Psoas muscle (tissue), 8 donors: ENCODE measurements around the gene BICD1. TPM values are rescaled to one million over a fixed set of nuclear protein-coding genes. Genes with fewer than 3 reads are reported as not detected.

Experiments used
- ATAC-seq, 4 donors: fragments of 200-7000 bp; cut with Tn5 transposase; one replicate each; pipeline ENCODE4 v1.9.1; 2020; ENCODE audit warnings: moderate library complexity in 3 of 4, mild to moderate bottlenecking in 2 of 4
- DNase-seq, 2 donors: peaks; one replicate each; pipeline ENCODE4 v3.0.0-alpha.2; 2020
- H3K27ac ChIP-seq: fragments of 200-600 bp; one replicate; pipeline ENCODE4 v1.8.0; 2022
- H3K27me3 ChIP-seq, 3 donors: fragments of 200-600 bp in 1 of 3; one replicate each; pipeline versions ENCODE4 v1.6.1 to v1.8.0; 2013 to 2022; ENCODE audit warnings: low read length in 2 of 3, mild to moderate bottlenecking in 2 of 3, moderate library complexity in 1 of 3; ENCODE audit not compliant: insufficient read depth in 3 of 3
- H3K36me3 ChIP-seq, 2 donors: fragments of 200-600 bp in 1 of 2; one replicate each; pipeline versions ENCODE4 v1.6.1 to v1.8.0; 2013 to 2022; ENCODE audit warnings: low read depth in 1 of 2, mild to moderate bottlenecking in 1 of 2, moderate library complexity in 1 of 2; ENCODE audit not compliant: insufficient read depth in 1 of 2
- H3K4me1 ChIP-seq: fragments of 200-600 bp; one replicate; pipeline ENCODE4 v1.8.0; 2022
- H3K4me3 ChIP-seq: fragments of 200-600 bp; one replicate; pipeline ENCODE4 v1.8.0; 2022; ENCODE audit warnings: mild to moderate bottlenecking
- H3K9me3 ChIP-seq: fragments of 200-600 bp; one replicate; pipeline ENCODE4 v1.8.0; 2022
- CTCF ChIP-seq: fragments of 200-600 bp; IDR thresholded peaks from one replicate; pipeline ENCODE4 v1.8.0; 2022; ENCODE audit warnings: antibody characterized with exemption
- WGBS, 3 donors: extraction: QIAGEN DNeasy Blood & Tissue Kit; methylation state at CpG; one replicate each; pipeline versions ENCODE4 v1.1.6 to v1.1.7; 2013; 5-methylcytosine and 5-hydroxymethylcytosine counted together
- intact Hi-C, 2 donors: fragments of 100-400 bp; cut with DNase I; formaldehyde crosslinking; loops; one replicate each; pipeline versions ENCODE4 v1.11.0 to v1.14.2; 2022
- polyA plus RNA-seq, 3 donors: library from polyadenylated mRNA; stranded (reverse); fragments of 200-250 nt; gene quantifications; one replicate each; pipeline ENCODE4 v1.2.3, GENCODE V29; 2013
- total RNA-seq, 4 donors: library from RNA; stranded (reverse); fragmentation: NEBNext Ultra II Directional in 2 of 4; extraction: Animal tissue kit (Norgen Biotek cat#: 25700) in 2 of 4; gene quantifications; one replicate each; pipeline versions ENCODE4 v1.2.1 to v1.2.4, GENCODE V29; 2021 to 2023
- donor health status: healthy with polysubstance abuse.
- donor health status: DM: no; HTN: no; CAD: no; lungs with moderate emphysema.
- donor health status: Bipolar disorder and iron deficiency.
- donor health status: healthy.
- donor health status: DM: yes; HTN: yes; CAD: no.
- donor health status: DM: no; HTN: no; CAD: no.
- donor health status: DM: no; HTN: no; CAD: no.
- donor health status: DM: yes; HTN: yes; CAD: no.

Gene BICD1
- total and polyA plus RNA-seq, 7 donors = 0.55 to 9.8 (median 2.8) TPM

GRCh38 chr12:32257695-32258496 is 151.2 kb downstream of the BICD1 start:
- Histone ChIP-seq H3K27ac (no peak overlapping the region), H3K4me3 (no peak overlapping the region), H3K9me3 (no peaks in the 10 kb centered on the region), H3K4me1 (no peaks in the 10 kb centered on the region), H3K36me3 (no peaks in the 10 kb centered on the region), H3K27me3 (no peaks in the 10 kb centered on the region)
- TF ChIP-seq CTCF = no peak
- intact Hi-C loops = no loop called here
- DNase-seq (no peak), ATAC-seq (no peak)
- WGBS, 3 donors = 88 to 96% (median 95%) methylated on average over 7 of the region's 7 CpGs

DNA sequence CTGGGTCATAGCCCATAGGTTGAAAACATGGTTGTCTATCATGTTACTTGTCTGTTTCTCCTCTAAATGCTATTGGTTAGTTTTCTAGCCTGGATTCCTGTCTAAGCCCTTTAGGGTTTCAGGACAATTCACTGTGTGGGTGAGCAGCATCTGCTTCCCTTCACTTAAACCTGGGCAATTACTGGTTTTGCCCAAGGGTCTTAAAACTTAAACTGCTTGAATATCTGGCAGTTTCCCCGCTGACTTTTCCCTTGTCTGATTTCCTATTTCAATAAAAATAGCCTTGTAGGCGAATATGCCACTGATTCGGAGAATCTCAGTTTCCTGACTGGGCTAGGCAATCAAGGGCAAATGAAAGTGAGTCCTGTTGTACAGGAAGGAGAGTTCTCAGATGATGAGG is 154.0 kb downstream of the BICD1 start:
- DNase-seq (no peak), ATAC-seq (no peak)
- Histone ChIP-seq H3K36me3 (no peaks in the 10 kb centered on the region), H3K4me1 (no peaks in the 10 kb centered on the region), H3K4me3 (no peak overlapping the region), H3K27ac (no peak overlapping the region), H3K27me3 (no peaks in the 10 kb centered on the region), H3K9me3 (no peaks in the 10 kb centered on the region)
- no peak for TF ChIP-seq CTCF
- intact Hi-C loops = no loop called here
- 51 to 78% (median 75%) methylated on average over 3 of the region's 3 CpGs for WGBS, 3 donors

DNA sequence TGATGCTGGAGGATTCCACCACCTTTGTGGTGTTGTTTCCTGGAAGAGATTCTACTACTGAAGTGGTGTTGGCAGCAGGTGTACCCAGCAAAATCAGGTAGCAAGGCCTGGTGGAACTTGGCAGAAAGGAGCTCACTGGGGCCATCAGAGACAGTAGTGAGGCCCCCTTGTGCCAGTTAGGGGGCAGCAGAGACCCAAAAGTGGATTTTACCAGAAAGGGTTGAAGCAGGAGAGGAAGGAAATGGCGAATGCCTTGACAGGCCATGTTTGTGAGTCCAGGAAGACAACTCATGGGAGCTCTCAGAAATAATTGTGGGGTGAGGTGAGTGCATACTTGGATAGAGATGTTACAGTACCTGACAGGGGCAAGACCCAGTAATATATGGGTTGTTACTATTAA is 155.0 kb downstream of the BICD1 start:
- Histone ChIP-seq H3K27me3 (no peaks in the 10 kb centered on the region), H3K36me3 (no peaks in the 10 kb centered on the region), H3K27ac (no peak overlapping the region), H3K4me3 (no peak overlapping the region), H3K9me3 (no peaks in the 10 kb centered on the region), H3K4me1 (no peaks in the 10 kb centered on the region)
- 93 to 96% (median 94%) methylated on average over 1 of the region's 1 CpG for WGBS, 3 donors
- DNase-seq = no peak
- intact Hi-C loops = no loop called here
- ATAC-seq = no peak
- no peak for TF ChIP-seq CTCF

DNA sequence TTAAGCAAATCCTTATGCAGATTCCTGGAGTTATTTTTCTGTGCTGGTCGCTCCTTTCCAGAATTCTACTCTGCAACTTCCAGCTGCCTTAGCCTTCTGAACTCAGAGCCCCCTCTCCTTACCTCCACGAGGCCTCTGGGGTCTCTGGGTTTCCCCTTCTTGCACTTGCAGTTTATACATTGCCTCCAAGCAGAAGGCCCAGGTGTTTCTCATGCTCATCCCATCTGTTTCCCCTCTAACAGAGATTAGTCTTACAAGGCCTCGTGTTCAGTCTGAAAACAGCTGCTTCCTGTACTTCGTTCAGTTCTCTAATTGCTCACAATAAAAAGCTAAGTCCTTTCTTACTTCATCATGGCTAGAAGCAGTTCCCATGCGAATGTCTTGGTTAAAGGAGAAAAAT is 158.3 kb downstream of the BICD1 start:
- intact Hi-C loops = loop anchor here in 1 of 2 donors (5.0 kb wide), 1 partner anchor 322 kb away; no protein-coding TSS in a partner anchor
- no peak for TF ChIP-seq CTCF
- no peak for ATAC-seq

More for the DNA sequence above, 158.3 kb downstream of the BICD1 start:
- Histone ChIP-seq H3K27me3 (no peaks in the 10 kb centered on the region), H3K4me1 (no peaks in the 10 kb centered on the region), H3K4me3 (no peak overlapping the region), H3K9me3 (no peaks in the 10 kb centered on the region), H3K36me3 (no peaks in the 10 kb centered on the region), H3K27ac (no peak overlapping the region)
- DNase-seq = no peak
- 24 to 32% (median 29%) methylated on average over 5 of the region's 5 CpGs for WGBS, 3 donors
